Stimulated activated CD8-positive, alpha-beta memory T cell treated with anti-CD3 and anti-CD28 coated beads, Interleukin-7, amount 100 ng/mL, for 24 hours (primary cell): Measurements from ENCODE around the gene COL26A1.
"Not testable (repeated sequence)": the region's sequence is repeated elsewhere in the genome, so short reads cannot be mapped to it uniquely, and the experiment has no call there.

Experiments used
- DNase-seq: peaks from one replicate; pipeline ENCODE4 v3.0.0-alpha.2; 2020; ENCODE audit warnings: low read depth

The COL26A1 gene

DNA sequence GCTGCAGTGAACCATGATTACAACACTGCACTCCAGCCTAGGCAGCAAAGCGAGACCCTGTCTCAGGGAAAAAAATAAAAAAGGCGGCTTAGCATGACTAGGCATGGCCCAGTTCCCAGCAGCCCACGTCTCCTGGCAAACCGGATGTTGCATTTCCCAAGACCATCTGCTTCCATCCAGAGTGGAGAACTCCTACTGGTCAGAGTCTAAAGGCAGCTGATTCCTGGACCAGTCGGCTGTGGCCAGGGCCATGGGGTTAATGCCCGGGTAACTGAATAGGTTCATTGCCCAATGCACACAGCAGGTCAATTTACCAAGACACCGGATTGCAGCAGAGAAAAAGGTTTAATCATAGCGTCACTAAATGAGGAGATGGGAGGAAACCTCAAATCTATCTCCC is 133.3 kb downstream of the COL26A1 start:
- no peak for DNase-seq

DNA sequence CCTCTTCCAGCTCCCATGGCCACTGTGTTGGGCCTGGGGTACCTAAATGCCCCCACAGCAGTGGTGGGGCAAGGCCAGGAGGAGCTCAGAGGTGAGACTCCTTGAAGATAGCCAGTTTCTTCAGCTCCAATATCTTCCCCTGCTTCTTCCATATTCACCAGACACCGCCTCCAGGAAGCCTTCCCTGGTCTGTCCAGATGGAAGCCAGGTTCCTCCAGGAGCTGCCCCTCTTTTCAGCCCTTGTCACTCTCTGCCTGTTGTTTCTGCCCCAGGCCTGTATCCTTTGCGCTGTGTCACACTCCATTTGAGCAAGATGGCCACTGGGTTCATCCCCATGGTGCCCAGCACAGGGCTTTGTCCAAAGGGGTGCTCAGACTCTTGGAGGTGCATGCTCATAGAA is 138.7 kb downstream of the COL26A1 start:
- DNase-seq = no peak

- no peak for DNase-seq
These were observed 139.9 kb downstream of the COL26A1 start for GRCh38 chr7:101502466-101503098.

GRCh38 chr7:101505510-101505909 is 142.8 kb downstream of the COL26A1 start:
- not testable (repeated sequence) for DNase-seq

GRCh38 chr7:101506531-101506930 is 143.9 kb downstream of the COL26A1 start:
- no peak for DNase-seq

DNA sequence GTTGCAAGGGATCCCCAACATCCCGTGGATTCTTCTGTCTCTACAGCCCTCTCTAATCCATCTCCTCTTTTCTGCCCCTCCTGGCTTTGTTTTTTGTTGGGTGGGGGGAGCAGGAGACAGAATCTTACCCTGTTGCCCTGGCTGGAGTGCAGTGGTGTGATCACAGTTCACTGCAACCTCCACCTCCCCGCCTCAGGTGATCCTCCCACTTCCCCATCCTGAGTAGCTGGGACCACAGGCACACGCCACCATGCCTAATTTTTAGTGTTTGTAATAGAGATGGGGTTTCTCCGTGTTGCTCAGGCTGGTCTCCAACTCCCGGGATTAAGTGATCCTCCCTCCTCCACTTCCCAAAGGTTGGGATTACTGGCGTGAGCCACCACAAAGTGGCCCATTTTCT is 144.7 kb downstream of the COL26A1 start:
- DNase-seq = no peak

GRCh38 chr7:101507791-101508252 is 145.1 kb downstream of the COL26A1 start:
- DNase-seq = no peak

DNA sequence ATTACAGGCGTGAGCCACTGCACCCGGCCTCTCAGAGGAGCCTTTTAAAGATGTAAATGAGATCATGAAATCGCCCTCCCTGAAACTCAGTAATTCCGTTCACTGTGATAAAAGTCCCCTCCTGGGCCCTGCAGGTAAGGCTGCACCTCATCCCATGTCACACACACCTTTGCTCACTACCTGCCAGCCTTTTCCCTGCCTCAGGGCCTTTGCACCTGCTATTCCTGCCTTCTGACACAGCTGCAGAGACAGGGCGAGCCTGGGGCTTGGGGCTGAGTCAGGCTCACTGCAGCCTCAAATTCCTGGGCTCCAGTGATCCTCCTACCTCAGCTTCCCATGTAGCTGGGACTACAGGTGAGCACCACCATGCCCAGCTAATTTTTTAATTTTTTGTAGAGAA is 147.6 kb downstream of the COL26A1 start:
- no peak for DNase-seq

- DNase-seq = no peak
These were observed 149.3 kb downstream of the COL26A1 start for GRCh38 chr7:101511965-101512364.

DNA sequence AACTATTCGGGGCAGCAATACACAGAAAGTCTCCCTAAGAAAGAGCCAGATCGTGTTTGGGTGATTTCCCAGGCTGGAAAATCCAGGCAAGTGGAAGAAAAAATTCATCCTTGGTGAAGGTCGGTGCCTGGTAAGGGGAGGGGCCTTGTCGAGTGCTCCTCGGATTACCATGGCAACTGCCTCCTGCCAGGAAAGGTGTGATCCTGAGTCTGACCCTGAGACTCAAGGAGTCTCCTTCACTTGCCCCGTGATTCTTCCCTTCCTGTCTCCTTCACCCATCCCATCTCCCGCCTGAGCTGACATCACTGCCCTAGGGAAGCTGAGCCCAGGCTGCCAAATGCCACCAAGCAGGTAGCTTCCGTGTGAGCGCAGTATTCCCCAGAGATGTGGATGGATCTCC is 154.2 kb downstream of the COL26A1 start:
- no peak for DNase-seq

- DNase-seq = no peak
These were observed 154.6 kb downstream of the COL26A1 start for GRCh38 chr7:101517304-101517703.

DNA sequence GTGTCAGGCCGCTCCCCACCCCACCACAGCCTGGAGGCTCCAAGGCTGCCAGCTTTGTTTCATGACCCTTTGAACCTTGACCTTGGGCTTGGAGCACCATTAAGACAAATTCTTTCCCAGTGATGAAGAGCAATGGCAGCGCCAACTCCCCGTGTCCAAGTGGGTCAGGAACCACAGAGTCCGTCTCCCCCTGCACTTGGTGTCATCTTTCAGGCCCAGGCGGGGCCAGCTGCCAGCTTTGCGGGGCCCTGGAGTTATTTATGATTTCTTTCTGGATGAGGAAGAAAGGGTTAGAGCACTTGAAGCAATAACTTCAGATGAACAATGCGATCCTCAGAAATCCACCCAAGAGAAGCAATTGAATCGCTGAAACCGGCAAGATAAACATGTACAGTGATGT is 155.7 kb downstream of the COL26A1 start:
- no peak for DNase-seq

DNA sequence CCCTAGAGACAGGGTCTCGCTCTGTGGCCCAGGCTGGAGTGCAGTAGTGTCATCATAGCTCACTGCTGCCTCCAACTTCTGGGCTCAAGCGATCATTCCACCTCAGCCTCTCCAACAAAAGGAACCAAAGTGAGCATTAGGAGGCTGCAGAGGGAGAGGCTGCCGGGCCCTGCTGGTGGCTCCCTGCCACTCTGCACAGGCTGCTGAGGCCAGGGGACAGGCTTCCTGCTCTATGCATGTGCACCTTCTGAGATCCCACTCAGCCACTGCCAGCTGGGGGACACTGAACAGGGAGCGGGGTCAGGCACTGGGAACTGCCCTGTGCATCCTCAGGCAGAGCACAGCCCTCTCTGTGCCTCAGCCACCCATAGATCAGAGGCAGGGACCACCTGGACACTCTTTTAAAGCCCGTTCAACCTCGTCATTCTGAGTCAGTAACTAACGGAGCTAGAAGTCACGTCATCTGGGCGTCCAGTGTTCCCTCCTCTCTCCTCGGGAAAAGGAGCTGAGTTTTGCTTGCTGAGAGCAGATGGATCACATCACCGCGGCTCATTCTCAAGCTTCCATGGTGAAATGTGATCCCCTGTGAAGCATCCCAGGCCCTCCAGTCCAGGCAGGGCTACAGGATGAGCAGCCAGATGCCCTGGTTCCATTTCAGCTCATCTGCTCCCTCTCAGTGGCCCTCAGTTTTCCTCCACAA is 156.8 kb downstream of the COL26A1 start:
- DNase-seq = no peak

DNA sequence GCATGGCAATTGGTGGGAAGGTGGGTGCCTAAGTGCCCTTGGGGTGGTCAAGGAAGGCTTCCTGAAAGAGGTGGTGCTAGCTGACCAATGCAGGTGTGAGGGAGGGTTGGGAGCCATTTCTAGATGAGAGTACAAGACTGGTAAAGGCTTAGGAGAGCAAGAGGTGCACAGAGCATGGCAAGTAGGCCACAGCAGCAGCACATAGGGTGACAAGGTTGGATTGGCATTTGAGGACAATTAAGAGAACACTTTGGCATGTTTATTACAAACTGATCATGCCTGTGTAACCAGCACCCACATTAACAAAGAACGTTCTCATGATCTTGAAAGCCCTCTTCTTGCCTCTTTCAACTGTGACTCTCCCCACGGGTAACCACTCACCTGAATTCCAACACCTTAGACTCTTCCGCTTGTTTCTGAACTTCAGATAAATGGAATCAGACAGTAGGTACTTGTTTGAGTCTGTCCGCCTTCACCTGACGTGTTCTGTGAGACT is 158.8 kb downstream of the COL26A1 start:
- DNase-seq = no peak

- no peak for DNase-seq
These were observed 159.3 kb downstream of the COL26A1 start for GRCh38 chr7:101522021-101522420.

DNA sequence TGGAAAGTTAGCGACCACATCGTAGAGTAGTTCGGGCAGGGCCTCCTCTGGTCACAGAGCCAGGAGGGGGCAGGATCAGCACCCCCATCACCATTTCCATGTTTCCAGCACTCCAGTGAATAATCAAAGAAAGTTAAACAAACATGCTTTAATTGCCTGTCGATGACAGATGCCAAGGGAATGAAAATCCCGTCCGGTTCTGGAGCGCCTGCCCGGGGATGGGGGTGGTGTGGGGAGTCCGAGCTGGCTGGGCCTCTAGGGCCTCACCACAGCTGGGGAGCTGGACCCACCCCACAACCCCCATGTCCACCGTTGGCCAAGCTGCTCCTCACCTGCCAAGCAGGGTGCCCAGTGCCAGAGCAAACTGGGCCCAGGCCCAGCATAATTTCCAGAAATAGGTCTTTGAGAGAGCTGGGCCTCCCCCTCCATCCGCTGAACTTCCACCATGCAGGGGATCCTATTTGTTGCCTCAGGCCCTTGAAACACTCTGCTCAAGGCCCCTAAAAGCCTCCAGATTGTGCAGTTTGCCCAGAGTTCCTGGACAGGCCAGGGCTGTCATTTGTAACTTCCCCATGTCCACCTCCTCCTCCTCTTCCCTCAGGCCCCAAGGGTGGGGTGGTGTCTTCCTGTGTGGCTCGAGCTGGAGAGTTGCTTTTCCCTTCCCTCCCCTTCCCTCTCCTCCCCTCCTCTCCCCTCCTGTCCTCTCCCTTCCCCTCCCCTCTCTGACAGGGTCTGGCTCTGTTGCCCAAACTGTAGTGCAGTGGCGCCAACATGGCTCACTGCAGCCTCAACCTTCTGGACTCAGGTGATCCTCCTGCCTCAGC is 165.4 kb downstream of the COL26A1 start:
- no peak for DNase-seq

DNA sequence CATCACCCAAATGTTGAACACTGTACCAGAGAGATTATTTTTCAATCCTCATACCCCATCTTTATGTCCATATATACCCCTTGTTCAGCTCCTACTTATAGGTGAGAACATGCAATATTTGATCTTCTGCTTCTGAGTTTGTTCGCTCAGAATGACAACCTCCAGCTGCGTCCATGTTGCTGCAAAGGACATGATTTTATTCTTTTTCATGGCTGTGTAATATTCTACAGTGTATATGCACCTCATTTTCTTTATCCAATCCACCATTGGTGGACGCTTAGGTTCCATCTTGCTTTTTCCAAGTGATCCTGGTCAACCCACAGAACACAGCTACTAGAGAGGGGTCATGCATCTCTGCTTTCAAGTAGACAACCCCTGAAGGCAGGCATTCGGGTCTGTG is 166.9 kb downstream of the COL26A1 start:
- no peak for DNase-seq

GRCh38 chr7:101531726-101532357 is 169.2 kb downstream of the COL26A1 start:
- no peak for DNase-seq

DNA sequence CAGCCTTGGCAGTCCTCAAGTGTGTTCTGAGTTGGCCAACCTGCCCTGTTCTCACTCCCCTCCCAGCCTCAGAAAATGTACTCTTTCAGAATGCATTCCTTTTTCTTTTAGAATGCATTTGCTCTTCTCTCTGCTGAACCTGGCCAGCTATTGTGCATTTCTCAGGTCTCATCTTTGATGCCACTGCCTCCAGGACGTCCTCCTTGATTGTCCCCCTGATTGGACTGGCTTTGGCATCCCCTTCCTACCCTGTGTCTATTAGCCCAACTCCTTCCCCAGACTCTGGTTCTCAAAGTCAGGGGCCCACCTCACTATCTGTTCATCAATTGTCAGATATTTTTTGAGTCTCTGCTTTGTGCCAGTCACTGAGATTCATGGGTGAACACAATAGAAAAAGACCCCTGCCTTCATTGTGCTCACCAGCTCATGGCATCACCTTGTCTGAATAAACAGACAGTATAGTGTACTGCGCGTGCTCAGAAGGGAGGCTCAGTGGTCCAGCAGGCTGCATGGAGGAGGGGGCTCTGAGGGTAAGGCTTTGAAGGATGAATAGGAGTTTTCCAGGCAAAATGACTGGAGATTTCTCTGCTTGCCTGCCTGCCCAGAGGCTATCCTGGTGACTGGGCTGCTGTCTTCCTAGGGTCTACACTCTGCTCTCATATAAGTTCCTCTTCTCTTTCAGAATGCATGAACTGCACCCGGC is 169.9 kb downstream of the COL26A1 start:
- no peak for DNase-seq

DNA sequence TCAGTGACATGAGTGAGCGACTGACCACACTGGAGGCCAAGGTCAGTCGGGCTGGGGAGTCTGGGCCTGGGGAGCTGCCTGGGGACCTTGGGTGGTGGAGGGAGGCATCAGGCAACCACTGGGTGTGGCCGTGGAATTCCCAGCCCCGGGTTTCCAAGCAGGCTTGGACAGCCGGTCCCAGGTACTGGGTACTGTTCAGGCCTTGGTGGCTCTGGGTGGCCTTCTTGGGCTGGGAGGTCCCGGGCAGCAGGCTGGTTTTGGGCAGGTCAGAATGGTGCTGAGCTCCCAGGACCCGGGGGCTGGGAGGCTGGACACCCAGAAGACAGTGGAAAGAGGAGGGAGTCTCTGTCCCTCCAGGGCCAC is 170.4 kb downstream of the COL26A1 start:
- no peak for DNase-seq

DNA sequence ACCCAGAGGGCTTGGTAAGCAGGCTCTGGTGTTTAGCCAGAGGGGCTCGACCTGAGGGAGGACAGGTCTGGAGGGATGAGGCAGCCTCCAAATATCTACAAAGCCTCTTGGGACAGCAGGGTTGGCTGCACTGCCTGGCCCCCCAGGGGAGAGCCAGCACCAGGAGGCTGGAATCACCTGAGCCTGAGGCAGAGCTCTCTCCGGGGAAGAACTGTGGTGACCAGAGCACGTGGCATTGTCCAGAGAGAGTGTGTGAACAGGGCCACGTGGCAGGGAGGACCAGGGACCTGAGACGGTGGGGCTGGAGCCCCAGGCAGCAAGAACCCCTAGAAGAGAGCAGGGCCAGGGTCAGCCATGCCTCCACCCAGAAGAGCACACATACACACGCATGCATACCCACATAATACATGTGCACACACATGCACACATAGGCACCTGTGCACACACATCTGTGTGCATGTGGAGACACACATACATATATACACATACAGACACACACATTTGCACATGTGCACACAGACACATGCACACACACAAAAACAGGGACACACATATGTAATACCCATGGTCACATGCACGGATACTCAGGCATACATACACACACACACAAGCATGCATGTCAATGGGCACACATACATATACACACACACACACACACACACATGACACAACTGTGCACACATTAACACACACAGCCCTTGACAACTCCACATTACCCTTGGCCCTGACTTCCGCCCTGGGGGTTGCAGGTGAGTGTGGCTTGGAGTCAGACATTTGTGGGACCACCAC is 171.5 kb downstream of the COL26A1 start:
- DNase-seq = no peak
